Panc1 (cell line): Measurements from ENCODE around the gene PAK4.

ENCODE experiments used
- CTCF ChIP-seq: fragments of 450-650 bp; IDR thresholded peaks from 2 replicates; pipeline ENCODE4 v1.5.1; 2017; ENCODE audit warnings: mild to moderate bottlenecking
- POLR2AphosphoS5 ChIP-seq: IDR thresholded peaks from 2 replicates; pipeline ENCODE4 v1.6.1; 2012; ENCODE audit warnings: mild to moderate bottlenecking, low read depth, low read length, moderate library complexity

GRCh38 chr19:39158646-39159260 is 33.2 kb downstream of the PAK4 start:
- TF ChIP-seq POLR2AphosphoS5 = no peak
- TF ChIP-seq CTCF = no peak
